HG03521 (cell line): Measurements from ENCODE around the gene UPF1.

ENCODE experiments used
- ATAC-seq: cut with Tn5 transposase; IDR thresholded peaks from one replicate; pipeline ENCODE4 v1.9.1; 2021; ENCODE audit warnings: mild to moderate bottlenecking, moderate library complexity; ENCODE audit not compliant: unreplicated experiment

UPF1 gene

GRCh38 chr19:18869023-18869618, 37.4 kb downstream of the UPF1 start:
- ATAC-seq: no peak

- ATAC-seq: no peak
Measured at GRCh38 chr19:18869781-18870530, 38.2 kb downstream of the UPF1 start.

- ATAC-seq: no peak
Measured at GRCh38 chr19:18870531-18871172, 38.9 kb downstream of the UPF1 start.

- no peak for ATAC-seq
Measured at GRCh38 chr19:18871543-18871942, 39.8 kb downstream of the UPF1 start.

DNA sequence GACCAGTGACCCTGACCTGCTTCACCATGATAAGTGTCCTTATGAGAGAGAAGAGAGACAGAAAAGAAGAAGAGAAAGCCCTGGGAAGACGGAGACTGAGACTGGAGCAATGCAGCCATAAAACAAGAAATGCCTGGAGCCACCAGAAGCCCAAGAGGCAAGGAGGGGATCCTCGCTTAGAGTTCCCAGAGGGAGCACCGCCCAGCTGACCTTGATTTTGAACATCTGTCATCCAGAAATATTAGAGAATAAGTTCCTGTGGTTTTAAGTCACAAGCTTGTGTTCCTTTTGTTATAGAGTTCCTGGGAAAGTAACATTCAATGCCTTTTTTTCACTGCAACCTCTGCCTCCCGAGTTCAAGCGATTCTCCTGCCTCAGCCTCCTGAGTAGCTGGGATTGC, 44.0 kb downstream of the UPF1 start:
- ATAC-seq: no peak

- no peak for ATAC-seq
Measured at GRCh38 chr19:18876865-18877264, 45.1 kb downstream of the UPF1 start.

GRCh38 chr19:18878058-18878797, 46.5 kb downstream of the UPF1 start:
- ATAC-seq: no peak

DNA sequence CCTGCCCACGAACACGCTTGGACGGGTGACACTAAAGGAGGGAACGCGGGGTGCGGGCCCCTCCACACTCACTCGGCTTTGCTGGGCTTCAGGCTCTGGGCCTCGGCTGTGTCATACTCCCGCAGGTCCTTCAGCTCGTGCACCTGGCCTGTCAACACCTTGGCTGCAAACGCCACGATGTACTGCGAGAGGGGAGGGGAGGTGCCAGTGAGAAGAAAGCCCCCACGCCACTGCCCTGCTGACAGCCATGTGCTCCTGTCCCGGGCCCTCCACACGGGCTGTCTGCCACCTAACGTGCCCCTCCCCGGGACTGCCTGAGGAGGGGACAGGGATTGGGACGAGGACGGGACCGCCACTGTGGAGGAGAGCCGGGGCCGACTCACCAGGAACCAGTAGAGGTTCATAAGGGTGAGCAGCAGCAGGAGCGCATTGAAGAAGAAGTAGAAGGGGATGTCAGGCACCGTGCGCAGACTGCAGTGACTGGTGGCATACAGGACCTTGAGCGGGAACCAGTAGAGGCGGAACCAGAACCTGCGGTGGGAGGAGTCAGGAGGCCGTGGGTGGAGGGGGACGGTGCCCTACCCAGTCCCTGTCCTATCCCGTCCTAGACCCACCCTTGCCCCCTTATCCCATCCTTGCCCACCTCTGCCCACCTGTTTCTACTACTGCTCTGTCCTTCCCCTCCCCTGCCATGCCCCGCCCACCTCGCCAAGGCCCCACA, 47.3 kb downstream of the UPF1 start:
- ATAC-seq: no peak

GRCh38 chr19:18879579-18880373, 48.0 kb downstream of the UPF1 start:
- no peak for ATAC-seq

DNA sequence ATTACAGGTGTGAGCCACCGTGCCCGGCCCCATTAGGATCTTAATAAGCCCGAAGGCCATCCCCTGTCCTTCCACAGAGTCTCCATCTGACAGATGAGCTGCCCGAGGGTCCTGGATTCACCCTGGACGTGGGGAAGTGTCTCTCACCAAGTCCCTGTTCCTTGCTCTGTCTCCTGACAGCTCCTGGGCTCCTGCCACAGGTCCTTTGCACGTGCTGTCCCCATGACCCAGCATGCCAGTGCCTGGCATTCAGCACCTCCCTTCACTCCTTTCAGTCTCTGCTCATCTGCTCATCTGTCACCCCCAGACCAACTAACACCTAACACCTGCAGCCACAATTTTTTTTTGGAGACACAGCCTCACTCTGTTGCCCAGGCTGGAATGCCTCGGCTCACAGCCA, 49.7 kb downstream of the UPF1 start:
- no peak for ATAC-seq

DNA sequence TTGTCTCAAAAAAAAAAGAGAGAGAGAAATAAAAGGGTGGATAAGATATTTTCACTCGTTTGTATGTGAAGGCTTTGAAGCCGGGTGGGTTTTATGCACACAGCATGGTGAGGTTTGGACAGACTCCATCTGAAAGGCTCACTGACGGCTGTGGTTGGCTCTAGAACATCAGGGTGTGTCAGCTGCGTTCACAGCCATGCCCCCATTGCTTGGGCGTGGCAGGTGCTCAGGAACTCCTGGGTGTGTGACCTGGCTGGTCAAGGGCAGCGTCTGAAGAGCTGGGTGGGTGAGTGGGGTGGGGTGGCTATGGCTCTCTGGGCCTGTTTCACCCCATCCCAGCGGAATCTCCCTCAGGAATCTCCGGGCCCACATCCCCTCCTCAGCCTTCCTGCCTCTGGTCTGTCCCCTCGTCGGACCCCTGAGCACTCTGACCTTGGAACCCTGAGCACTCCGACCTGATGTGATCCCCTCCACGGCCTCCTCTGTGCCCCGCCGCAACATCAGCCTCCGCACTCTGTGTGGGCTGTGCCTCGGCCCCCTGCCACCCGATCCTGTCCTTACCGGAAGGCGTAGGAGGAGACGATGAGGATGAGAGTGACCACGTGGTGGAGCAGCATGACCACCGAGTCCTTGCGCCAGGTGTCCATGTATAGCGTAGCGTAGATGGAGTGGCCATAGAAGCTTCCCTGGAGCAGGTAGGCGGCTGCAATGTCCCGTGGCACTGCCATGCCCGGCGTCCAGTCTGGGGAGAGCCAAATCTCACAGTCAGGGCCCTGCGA, 52.0 kb downstream of the UPF1 start:
- no peak for ATAC-seq

DNA sequence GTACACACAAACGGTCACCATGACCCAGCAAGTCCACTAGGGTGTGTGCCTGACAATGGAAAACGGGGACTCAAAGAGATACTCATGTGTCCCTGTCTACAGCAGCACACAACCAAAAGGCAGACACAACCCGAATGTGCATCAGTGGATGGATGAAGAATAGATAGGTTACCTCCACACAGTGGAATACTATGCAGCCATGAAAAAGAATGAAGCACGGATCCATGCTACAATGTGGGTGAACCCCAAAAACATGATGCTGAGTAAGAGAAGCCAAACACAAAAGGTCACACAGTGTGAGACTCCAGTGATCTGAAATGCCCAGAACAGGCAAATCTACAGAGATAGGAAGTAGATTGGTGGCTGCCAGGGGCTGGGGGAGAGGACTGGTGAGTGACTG, 55.2 kb downstream of the UPF1 start:
- no peak for ATAC-seq

GRCh38 chr19:18889949-18890745, 58.4 kb downstream of the UPF1 start:
- ATAC-seq: no peak

DNA sequence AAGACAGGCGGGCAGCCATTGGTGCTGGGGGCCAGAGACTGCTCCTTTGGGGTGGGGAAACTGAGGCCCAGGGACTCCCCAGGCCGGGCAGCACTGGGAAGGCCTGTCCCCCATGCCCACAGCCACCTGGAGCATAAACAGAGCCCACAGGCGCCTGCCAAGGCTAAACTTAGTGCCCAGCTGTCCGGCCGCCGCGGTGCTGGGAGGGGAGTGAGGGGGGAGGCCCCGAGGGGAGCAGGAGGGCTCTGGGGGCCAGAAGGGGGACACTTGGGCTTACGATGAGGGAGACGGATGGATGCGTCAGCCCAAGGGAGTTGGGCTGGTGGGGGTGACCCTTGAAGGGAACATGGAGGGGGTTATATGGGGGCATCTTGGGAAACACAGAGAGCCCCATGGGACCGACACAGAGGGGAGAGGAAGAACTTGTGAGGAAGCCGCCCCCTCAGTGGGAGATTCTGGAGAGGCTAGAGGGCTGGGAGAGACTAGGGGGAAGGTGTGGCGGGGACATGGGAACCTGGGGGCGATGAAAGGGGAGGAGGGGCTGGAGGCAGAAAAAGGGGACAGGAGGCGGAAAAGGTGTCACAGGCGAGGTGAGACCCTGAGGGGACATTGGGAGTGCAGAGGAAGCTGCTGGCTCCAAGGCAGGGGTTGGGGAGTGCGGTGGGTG, 62.0 kb downstream of the UPF1 start:
- no peak for ATAC-seq

GRCh38 chr19:18894254-18895037, 62.7 kb downstream of the UPF1 start:
- no peak for ATAC-seq

DNA sequence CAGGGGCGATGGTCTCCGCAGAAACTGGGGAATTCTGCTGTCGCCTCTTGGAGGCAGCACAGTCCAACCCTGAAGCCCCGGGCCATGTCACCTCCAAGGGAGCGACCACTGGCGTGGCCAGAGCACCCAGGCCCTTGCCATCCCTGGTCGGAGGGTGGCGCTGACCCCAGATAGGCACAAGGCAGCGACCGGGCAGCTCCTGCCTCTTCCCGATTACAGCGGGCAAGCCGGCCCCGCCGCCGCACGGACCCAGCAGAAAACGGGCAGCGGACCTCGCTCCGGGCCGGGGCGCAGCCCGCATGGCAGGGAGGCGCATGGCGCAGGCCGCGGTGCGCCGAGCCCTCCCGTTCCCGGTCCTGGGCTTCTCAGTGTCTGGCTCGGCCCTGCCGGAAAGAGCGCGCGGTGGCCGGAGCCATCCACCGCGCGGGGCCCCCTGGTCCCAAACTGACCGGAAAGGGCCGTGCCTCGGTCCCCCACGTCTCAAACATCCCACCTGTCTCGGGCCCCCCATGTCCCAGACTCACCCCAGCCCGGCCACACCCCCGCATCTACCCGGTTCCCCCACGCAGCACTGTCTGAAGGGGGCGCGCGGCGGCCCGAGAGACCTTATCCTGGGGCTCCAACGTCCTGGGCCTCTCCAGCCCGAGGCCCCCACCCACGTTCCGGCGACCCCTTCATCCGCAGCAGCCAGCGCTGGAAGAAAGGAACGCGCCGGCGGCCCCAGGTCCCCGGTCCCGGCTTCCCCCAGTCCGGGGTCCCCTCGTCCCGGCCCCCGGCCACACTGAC, 63.5 kb downstream of the UPF1 start:
- no peak for ATAC-seq
